DND-41 (cell line): ENCODE measurements around the gene VAV2.

Experiments used
- ATAC-seq: fragments of 200-7000 bp; cut with Tn5 transposase; 3 replicates; pipeline ENCODE4 v1.9.1; 2021; ENCODE audit warnings: low read depth; ENCODE audit not compliant: insufficient read depth
- DNase-seq: peaks from one replicate; pipeline ENCODE4 v3.0.0-alpha.2; 2020
- H2AFZ ChIP-seq: 2 replicates; pipeline ENCODE4 v1.6.0; 2012; ENCODE audit warnings: low read depth, low read length
- H3K27ac ChIP-seq: 2 replicates; pipeline ENCODE4 v1.5.1; 2012; ENCODE audit warnings: low read length, inconsistent platforms
- H3K27me3 ChIP-seq: fragments of 200-600 bp; sonication (generic); 2 replicates; pipeline ENCODE4 v1.6.0; 2012; ENCODE audit warnings: low read length, mild to moderate bottlenecking, inconsistent platforms; ENCODE audit not compliant: insufficient read depth, poor library complexity
- H3K36me3 ChIP-seq: 2 replicates; pipeline ENCODE4 v1.5.1; 2012; ENCODE audit warnings: low read length, inconsistent platforms; ENCODE audit not compliant: insufficient read depth
- H3K4me1 ChIP-seq: 2 replicates; pipeline ENCODE4 v1.5.1; 2012; ENCODE audit warnings: mild to moderate bottlenecking, low read length; ENCODE audit not compliant: insufficient read depth
- H3K4me2 ChIP-seq: 2 replicates; pipeline ENCODE4 v1.6.0; 2012; ENCODE audit warnings: mild to moderate bottlenecking, moderate library complexity, low read length, inconsistent platforms; ENCODE audit not compliant: insufficient read depth
- H3K4me3 ChIP-seq, 2 experiments: fragments of 200-600 bp in 1 of 2; shearing (Covaris generic) in 1 of 2; 2 replicates each; pipeline ENCODE4 v1.5.1; 2012 to 2016; ENCODE audit warnings: inconsistent platforms in 2 of 2, low read length in 2 of 2, mild to moderate bottlenecking in 2 of 2, low read depth in 1 of 2, moderate library complexity in 1 of 2
- H3K79me2 ChIP-seq: 2 replicates; pipeline ENCODE4 v1.6.0; 2012; ENCODE audit warnings: low read length, inconsistent platforms; ENCODE audit not compliant: insufficient read depth
- H3K9ac ChIP-seq: 2 replicates; pipeline ENCODE4 v1.6.0; 2012; ENCODE audit warnings: low read depth, mild to moderate bottlenecking, inconsistent platforms, low read length, moderate library complexity
- H3K9me3 ChIP-seq: 2 replicates; pipeline ENCODE4 v1.5.1; 2012; ENCODE audit warnings: low read length, moderate library complexity, mild to moderate bottlenecking, inconsistent platforms; ENCODE audit not compliant: insufficient read depth, severe bottlenecking
- H4K20me1 ChIP-seq: 2 replicates; pipeline ENCODE4 v1.6.0; 2012; ENCODE audit warnings: low read length; ENCODE audit not compliant: insufficient read depth
- EZH2 ChIP-seq: IDR thresholded peaks from 3 replicates; pipeline ENCODE4 v1.6.1; 2012; ENCODE audit warnings: borderline replicate concordance, low read depth, mild to moderate bottlenecking, moderate library complexity, low read length, inconsistent platforms; ENCODE audit not compliant: severe bottlenecking
- TF ChIP-seq, protein P1 (sequence below): IDR thresholded peaks from 2 replicates; pipeline ENCODE4 v1.5.1; 2012; ENCODE audit warnings: borderline replicate concordance, low read length, moderate library complexity, mild to moderate bottlenecking; ENCODE audit not compliant: poor library complexity, severe bottlenecking; ENCODE audit errors: extremely low read depth

The VAV2 gene

DNA sequence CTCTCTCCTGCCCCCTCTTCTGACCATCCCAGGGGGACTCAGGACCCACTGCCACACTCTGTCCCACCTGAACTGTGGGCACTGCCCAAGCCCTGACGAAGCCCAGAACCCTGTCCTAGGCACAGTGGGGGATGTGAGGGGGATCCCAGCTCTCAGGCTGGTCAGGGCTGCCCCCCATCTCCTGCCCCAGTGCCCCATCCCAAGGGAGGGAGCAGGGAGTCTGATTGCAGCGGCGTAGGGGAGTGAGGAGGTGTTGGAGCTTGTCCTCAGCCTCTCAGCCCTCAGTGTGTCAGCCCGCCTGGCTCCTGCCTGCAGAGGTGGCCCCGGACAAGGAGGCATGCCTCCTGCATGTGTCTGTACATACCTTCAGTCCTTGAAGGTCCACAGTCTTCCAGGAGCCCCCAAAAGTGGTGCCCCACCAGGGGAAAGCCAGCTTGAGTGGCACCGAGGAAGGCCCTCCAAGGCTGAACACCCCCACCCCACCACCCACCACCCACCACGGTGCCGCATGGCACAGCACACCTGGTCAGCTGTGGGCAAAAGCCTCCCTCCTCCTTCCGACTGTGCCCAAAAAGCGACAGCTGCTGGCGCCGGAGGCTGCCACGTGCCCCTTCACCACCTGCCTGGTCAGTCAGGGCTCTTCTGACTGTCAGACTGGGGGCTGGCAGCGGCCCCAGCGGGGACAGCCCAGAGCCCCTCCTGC, 254.9 kb downstream of the VAV2 start:
- Histone ChIP-seq H3K27ac (no peak overlapping the region), H3K4me3 (no peak overlapping the region), H3K9me3 (no peaks in the 10 kb centered on the region), H3K36me3 (no peaks in the 10 kb centered on the region), H4K20me1 (peaks cover 5% of the 10 kb centered on the region), H3K79me2 (no peaks in the 10 kb centered on the region), H3K4me2 (no peak overlapping the region), H2AFZ (no peak overlapping the region), H3K4me1 (peaks cover 14% of the 10 kb centered on the region), H3K27me3 (no peaks in the 10 kb centered on the region), H3K9ac (no peak overlapping the region)
- TF ChIP-seq, protein P1, sequence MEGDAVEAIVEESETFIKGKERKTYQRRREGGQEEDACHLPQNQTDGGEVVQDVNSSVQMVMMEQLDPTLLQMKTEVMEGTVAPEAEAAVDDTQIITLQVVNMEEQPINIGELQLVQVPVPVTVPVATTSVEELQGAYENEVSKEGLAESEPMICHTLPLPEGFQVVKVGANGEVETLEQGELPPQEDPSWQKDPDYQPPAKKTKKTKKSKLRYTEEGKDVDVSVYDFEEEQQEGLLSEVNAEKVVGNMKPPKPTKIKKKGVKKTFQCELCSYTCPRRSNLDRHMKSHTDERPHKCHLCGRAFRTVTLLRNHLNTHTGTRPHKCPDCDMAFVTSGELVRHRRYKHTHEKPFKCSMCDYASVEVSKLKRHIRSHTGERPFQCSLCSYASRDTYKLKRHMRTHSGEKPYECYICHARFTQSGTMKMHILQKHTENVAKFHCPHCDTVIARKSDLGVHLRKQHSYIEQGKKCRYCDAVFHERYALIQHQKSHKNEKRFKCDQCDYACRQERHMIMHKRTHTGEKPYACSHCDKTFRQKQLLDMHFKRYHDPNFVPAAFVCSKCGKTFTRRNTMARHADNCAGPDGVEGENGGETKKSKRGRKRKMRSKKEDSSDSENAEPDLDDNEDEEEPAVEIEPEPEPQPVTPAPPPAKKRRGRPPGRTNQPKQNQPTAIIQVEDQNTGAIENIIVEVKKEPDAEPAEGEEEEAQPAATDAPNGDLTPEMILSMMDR = no peak
- TF ChIP-seq EZH2 = no peak
- no peak for DNase-seq
- ATAC-seq = no peak

DNA sequence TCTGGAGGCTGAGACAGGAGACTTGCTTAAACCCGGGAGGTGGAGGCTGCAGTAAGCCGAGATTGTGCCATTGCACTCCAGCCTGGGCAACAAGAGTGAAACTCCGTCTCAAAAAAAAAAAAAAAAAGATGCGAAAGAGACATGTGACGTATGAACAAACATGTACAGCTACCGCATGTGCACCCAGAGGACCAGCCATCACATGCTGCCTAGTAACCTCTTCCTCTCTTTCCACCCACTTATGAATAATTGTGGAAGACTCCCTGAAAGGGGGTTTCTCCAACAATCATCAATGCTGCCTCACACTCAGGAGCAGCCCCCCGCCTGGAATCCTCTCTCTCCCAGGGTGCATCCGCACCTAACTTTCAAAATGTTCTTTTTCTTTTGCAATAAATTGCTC, 256.2 kb downstream of the VAV2 start:
- Histone ChIP-seq H3K79me2 (no peaks in the 10 kb centered on the region), H3K27ac (no peak overlapping the region), H3K36me3 (no peaks in the 10 kb centered on the region), H3K9me3 (no peaks in the 10 kb centered on the region), H3K4me1 (peaks cover 14% of the 10 kb centered on the region), H3K9ac (no peak overlapping the region), H2AFZ (no peak overlapping the region), H3K4me2 (no peak overlapping the region), H4K20me1 (peaks cover 5% of the 10 kb centered on the region), H3K4me3 (no peak overlapping the region), H3K27me3 (no peaks in the 10 kb centered on the region)
- ATAC-seq = no peak
- no peak for DNase-seq
- TF ChIP-seq, protein P1 = no peak

DNA sequence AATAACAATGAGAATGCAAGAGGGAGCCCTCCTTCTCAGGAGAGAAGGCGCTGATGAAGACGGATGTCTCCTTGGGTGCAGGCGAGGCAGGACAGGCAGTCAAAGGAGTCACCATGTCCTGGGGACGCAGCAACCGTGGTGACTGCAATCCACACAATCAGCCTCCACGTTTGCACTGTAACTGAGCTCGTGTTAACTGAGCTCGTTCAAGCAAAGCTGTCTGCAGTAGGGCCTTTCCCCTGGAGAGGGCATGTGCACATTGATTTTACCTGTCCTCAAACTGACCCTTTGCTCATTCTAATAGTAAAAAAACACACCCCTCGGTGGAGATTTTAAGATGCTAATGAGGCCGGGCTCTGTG, 256.7 kb downstream of the VAV2 start:
- H3K9ac ChIP-seq = no peak overlapping the region
- no peak overlapping the region for H3K4me2 ChIP-seq
- H4K20me1 ChIP-seq = peaks cover 5% of the 10 kb centered on the region
- no peaks in the 10 kb centered on the region for H3K9me3 ChIP-seq
- H3K4me3 ChIP-seq = no peak overlapping the region
- DNase-seq (no peak), ATAC-seq (0 out of 3 replicates have a peak, but pooled peaks have one; percentile 23)
- H3K27me3 ChIP-seq = no peaks in the 10 kb centered on the region
- TF ChIP-seq, protein P1 = no peak
- TF ChIP-seq EZH2 = no peak
- H3K4me1 ChIP-seq = peaks cover 14% of the 10 kb centered on the region
- no peaks in the 10 kb centered on the region for H3K79me2 ChIP-seq
- H3K27ac ChIP-seq = no peak overlapping the region
- no peak overlapping the region for H2AFZ ChIP-seq
- H3K36me3 ChIP-seq = no peaks in the 10 kb centered on the region
